K562 (cell line): ENCODE results near the gene MYOM3. TPM values are rescaled to one million over a fixed set of nuclear protein-coding genes. Genes with fewer than 3 reads are reported as not detected.

Experiments
- ATAC-seq: fragments of 200-7000 bp; cut with Tn5 transposase; 3 replicates; pipeline ENCODE4 v1.9.1; 2020; ENCODE audit warnings: moderate library complexity
- BruUV-seq: library from RNA; stranded (reverse); fragments of 400-500 nt; replicated peaks from 2 replicates; lab custom pipeline; 2021; lab: Mats Ljungman, UMichigan
- CTCF ChIA-PET: fragments of 300-600 bp; formaldehyde crosslinking; extraction: SDS; loops from one replicate; lab custom pipeline; 2021; ENCODE audit warnings: low intra/inter-chr PET ratio; lab: Yijun Ruan, JAX
- POLR2A ChIA-PET: fragments of 300-600, 350-650 bp; sonication (Branson Sonifier 250); formaldehyde crosslinking; extraction: SDS; loops from one replicate; lab custom pipeline; 2021; ENCODE audit warnings: antibody characterized with exemption, inconsistent platforms; lab: Yijun Ruan, JAX
- DNase-seq, 4 experiments: peaks; one replicate each; pipeline versions ENCODE4 v3.0.0 to v3.0.0-alpha.2; 2011 to 2018; ENCODE audit warnings: low spot score in 3 of 4, mixed read lengths in 3 of 4; ENCODE audit errors: extremely low read depth in 1 of 4
- FAIRE-seq: peaks from 2 replicates; lab custom pipeline; 2011; peaks lifted over from hg19 to GRCh38; lab: Jason Lieb, UNC
- H2AFZ ChIP-seq: 2 replicates; pipeline ENCODE4 v1.6.0; 2011; ENCODE audit warnings: low read depth, low read length, control low read depth, inconsistent platforms
- H3K27ac ChIP-seq: fragments of 200-600 bp; 3 replicates; pipeline ENCODE4 v1.8.0; 2011; ENCODE audit warnings: low read depth, mild to moderate bottlenecking, control low read depth, inconsistent platforms, low read length, moderate library complexity, mixed read lengths; ENCODE audit errors: extremely low read depth
- H3K27me3 ChIP-seq, 2 experiments: fragments of 300-600 bp in 1 of 2; 2 replicates in 1 of 2; 3 replicates in 1 of 2; pipeline versions ENCODE4 v1.6.0 to v1.8.0; 2011; ENCODE audit warnings: inconsistent platforms in 2 of 2, low read length in 2 of 2, mild to moderate bottlenecking in 1 of 2, mixed read lengths in 1 of 2, moderate library complexity in 1 of 2; ENCODE audit not compliant: control insufficient read depth in 2 of 2, insufficient read depth in 2 of 2
- H3K36me3 ChIP-seq: fragments of 300-600 bp; 3 replicates; pipeline ENCODE4 v1.8.0; 2011; ENCODE audit warnings: mild to moderate bottlenecking, low read length, inconsistent platforms; ENCODE audit not compliant: control insufficient read depth, insufficient read depth
- H3K4me1 ChIP-seq, 2 experiments: fragments of 200-600 bp in 1 of 2; replicated peaks in 1 of 2; 2 replicates in 1 of 2; 3 replicates in 1 of 2; pipeline versions ENCODE4 v1.5.1 to v1.8.0; 2011; ENCODE audit warnings: inconsistent platforms in 2 of 2, low read length in 2 of 2, mild to moderate bottlenecking in 1 of 2, mixed read lengths in 1 of 2, moderate library complexity in 1 of 2; ENCODE audit not compliant: control insufficient read depth in 2 of 2, insufficient read depth in 2 of 2
- H3K4me2 ChIP-seq: 2 replicates; pipeline ENCODE4 v1.6.1; 2011; ENCODE audit warnings: low read length, control low read depth, inconsistent platforms, mixed read lengths; ENCODE audit not compliant: insufficient read depth
- H3K4me3 ChIP-seq: fragments of 200-600 bp; sonication (generic), shearing (Covaris generic); 2 replicates; pipeline ENCODE4 v1.5.1; 2016; ENCODE audit warnings: control low read depth, inconsistent platforms
- H3K79me2 ChIP-seq: fragments of 200-600 bp; 3 replicates; pipeline ENCODE4 v1.8.0; 2011; ENCODE audit warnings: low read length, inconsistent platforms; ENCODE audit not compliant: control insufficient read depth, insufficient read depth
- H3K9ac ChIP-seq, 2 experiments: 2 replicates each; pipeline versions ENCODE4 v1.6.0 to v1.6.1; 2011; ENCODE audit warnings: low read depth in 2 of 2, low read length in 2 of 2, control low read depth in 1 of 2, inconsistent platforms in 1 of 2, mild to moderate bottlenecking in 1 of 2, mixed read lengths in 1 of 2; ENCODE audit not compliant: insufficient read depth in 1 of 2
- H3K9me1 ChIP-seq: one replicate; pipeline ENCODE4 v1.6.0; 2011; ENCODE audit warnings: inconsistent platforms, mild to moderate bottlenecking, low read length, moderate library complexity; ENCODE audit not compliant: control insufficient read depth, insufficient read depth
- H3K9me3 ChIP-seq: replicated peaks from 2 replicates; pipeline ENCODE4 v1.5.1; 2011; ENCODE audit warnings: low read depth, low read length, inconsistent platforms; ENCODE audit not compliant: control insufficient read depth, insufficient read depth
- H4K20me1 ChIP-seq: replicated peaks from 2 replicates; pipeline ENCODE4 v1.6.1; 2011; ENCODE audit warnings: low read length, inconsistent platforms, mixed read lengths; ENCODE audit not compliant: control insufficient read depth, insufficient read depth
- AFF4 ChIP-seq: sonication (generic); formaldehyde crosslinking; IDR thresholded peaks from 2 replicates; pipeline ENCODE4 v1.8.0; 2023; ENCODE audit warnings: mild to moderate bottlenecking, missing genetic modification reagents
- ATF2 ChIP-seq: sonication (generic); formaldehyde crosslinking; IDR thresholded peaks from 2 replicates; pipeline ENCODE4 v1.8.1; 2022; ENCODE audit warnings: missing genetic modification reagents
- BACH1 ChIP-seq: fragments of 200-800 bp; sonication (Bioruptor generic); IDR thresholded peaks from 2 replicates; pipeline ENCODE4 v1.6.1; 2016; ENCODE audit warnings: missing genetic modification characterization, missing compliant biosample characterization
- E2F4 ChIP-seq: sonication (generic); formaldehyde crosslinking; IDR thresholded peaks from 2 replicates; pipeline ENCODE4 v1.8.0; 2022; ENCODE audit warnings: mild to moderate bottlenecking, low read depth, missing genetic modification reagents
- HDAC3 ChIP-seq: fragments of 450-650 bp; IDR thresholded peaks from 2 replicates; pipeline ENCODE4 v1.6.1; 2018; ENCODE audit warnings: borderline replicate concordance, mild to moderate bottlenecking, moderate library complexity; ENCODE audit not compliant: partially characterized antibody
- PKNOX1 ChIP-seq: fragments of 450-650 bp; IDR thresholded peaks from 2 replicates; pipeline ENCODE4 v1.6.1; 2016
- RBM25 ChIP-seq: fragments of 200-400 bp; formaldehyde crosslinking; IDR thresholded peaks from 2 replicates; pipeline ENCODE4 v1.6.1; 2018; ENCODE audit warnings: low read length, low read depth, moderate library complexity; ENCODE audit not compliant: severe bottlenecking
- RFX7 ChIP-seq: fragments of 250-450 bp; sonication (Bioruptor Pico); IDR thresholded peaks from 2 replicates; pipeline ENCODE4 v1.5.1; 2021; ENCODE audit warnings: mild to moderate bottlenecking
- TRIM25 ChIP-seq: fragments of 450-650 bp; IDR thresholded peaks from 2 replicates; pipeline ENCODE4 v1.7.0; 2016; ENCODE audit warnings: borderline replicate concordance
- ZNF174 ChIP-seq: fragments of 250-450 bp; sonication (Bioruptor Pico); IDR thresholded peaks from 2 replicates; pipeline ENCODE4 v1.4.0; 2020; ENCODE audit warnings: mild to moderate bottlenecking
- ZNF274 ChIP-seq: IDR thresholded peaks from 2 replicates; pipeline ENCODE4 v1.6.1; 2011; ENCODE audit warnings: low read depth, mild to moderate bottlenecking, low read length, moderate library complexity, borderline replicate concordance
- ZNF766 ChIP-seq: fragments of 200-800 bp; sonication (Bioruptor generic); conservative IDR thresholded peaks from 2 replicates; pipeline ENCODE4 v1.6.1; 2016; ENCODE audit warnings: missing genetic modification characterization, missing compliant biosample characterization
- WGBS: fragments of 100-300 bp; shearing (Covaris generic); methylation state at CpG from one replicate; pipeline ENCODE4 v1.1.6; 2016; ENCODE audit warnings: low coverage, mixed read lengths; ENCODE audit not compliant: insufficient coverage; ENCODE audit errors: missing lambda C conversion rate; 5-methylcytosine and 5-hydroxymethylcytosine counted together
- in situ Hi-C: fragments of 300-500 bp; cut with MboI; formaldehyde crosslinking; loops from 4 replicates; pipeline ENCODE4 v1.15.0; 2018; ENCODE audit warnings: inconsistent platforms, mixed read lengths
- intact Hi-C: fragments of 100-400 bp; cut with micrococcal nuclease; formaldehyde crosslinking; loops from 2 replicates; pipeline ENCODE4 v1.14.2; 2022
- polyA plus RNA-seq, 8 experiments: library from polyadenylated mRNA; depleted of rRNA in 4 of 8; stranded (reverse) in 5 of 8; unstranded in 3 of 8; fragments of >200 nt; fragmentation: Nextera tagmentation in 2 of 8; fragmentation: Illumina TruSeq in 1 of 8; extraction: Ambion mirVana in 2 of 8; extraction: Trizol in 1 of 8; gene quantifications; 2 replicates each; pipeline versions ENCODE4 v1.2.1 to v1.2.3, GENCODE V29; 2011 to 2014; ENCODE audit warnings: inconsistent platforms in 1 of 8, missing spikeins in 1 of 8
- total RNA-seq, 7 experiments: library from RNA; depleted of rRNA in 6 of 7; stranded (reverse); fragments of >200 nt in 6 of 7; fragmentation: Illumina TruSeq in 2 of 7; extraction: Trizol in 2 of 7; gene quantifications; 2 replicates each; pipeline versions ENCODE4 v1.2.1 to v1.2.3, GENCODE V29; 2011 to 2021; ENCODE audit warnings: low replicate concordance in 1 of 7

MYOM3 gene
- total and polyA plus RNA-seq, 9 of the 15 experiments (the other 6 are each of a cell fraction or from before 2014, with no cell fraction given), result 0.01 TPM; not detected in 8

GRCh38 chr1:24147194-24147593 lies 35.3 kb upstream of the MYOM3 start:
- Histone ChIP-seq H3K79me2 (no peaks in the 10 kb centered on the region), H3K27me3 (peaks cover 48 to 64% of the 10 kb centered on the region in 2 experiments), H3K9ac (no peak overlapping the region), H3K27ac (no peak overlapping the region), H3K36me3 (no peaks in the 10 kb centered on the region), H3K9me1 (no peaks in the 10 kb centered on the region), H4K20me1 (peaks cover 16% of the 10 kb centered on the region), H2AFZ (no peak overlapping the region), H3K4me2 (no peak overlapping the region), H3K4me3 (no peak overlapping the region), H3K4me1 (peaks cover 9% of the 10 kb centered on the region in 2 experiments; a peak in 3 of 5 replicates), H3K9me3 (no peaks in the 10 kb centered on the region)
- DNase-seq (no peak), FAIRE-seq (no peak), ATAC-seq (no peak)
- BruUV-seq, result no TSS peak
- TF ChIP-seq ATF2 (CRISPR knock-in tag) (no peak), HDAC3 (no peak), RBM25 (no peak), ZNF174 (CRISPR knock-in tag) (no peak), ZNF274 (no peak), PKNOX1 (no peak), ZNF766 (CRISPR knock-in tag) (no peak), AFF4 (no peak), RFX7 (no peak), E2F4 (CRISPR knock-in tag) (no peak), TRIM25 (no peak), BACH1 (tag) (no peak)
- in situ Hi-C loops (no loop called here), intact Hi-C loops (no loop called here)
- ChIA-PET CTCF (no interaction called here), POLR2A (interaction anchor here (0.6 kb wide), 1 partner anchor 183 kb away, joined by 3 read pairs; no protein-coding TSS in a partner anchor)
- 0% methylated on average over 9 of the region's 9 CpGs for WGBS
